Spleen (tissue), 7 donors: ENCODE results near the gene THSD4.

Experiments
- POLR2A ChIP-seq, 3 donors: fragments of 450-650 bp; IDR thresholded peaks; one replicate each; pipeline ENCODE4 v1.5.1; 2017; ENCODE audit warnings: antibody characterized with exemption in 3 of 3, mild to moderate bottlenecking in 1 of 3
- TF ChIP-seq, protein P1 (sequence below), 11 experiments: fragments of 200-600 bp in 7 of 11; fragments of 450-650 bp in 4 of 11; sonication (generic) in 4 of 11; IDR thresholded peaks in 8 of 11; conservative IDR thresholded peaks in 3 of 11; 1 replicate in 7 of 11; 2 replicates in 4 of 11; pipeline versions ENCODE4 v1.4.0 to v1.8.0; 2016 to 2021; ENCODE audit warnings: antibody characterized with exemption in 11 of 11, inconsistent platforms in 4 of 11, mild to moderate bottlenecking in 1 of 11
- donor health status: DM: no; HTN: no; CAD: no; lungs with moderate emphysema.
- donor health status: DM: no; HTN: no; CAD: no.
- donor health status: DM: no; HTN: no; CAD: no.

DNA sequence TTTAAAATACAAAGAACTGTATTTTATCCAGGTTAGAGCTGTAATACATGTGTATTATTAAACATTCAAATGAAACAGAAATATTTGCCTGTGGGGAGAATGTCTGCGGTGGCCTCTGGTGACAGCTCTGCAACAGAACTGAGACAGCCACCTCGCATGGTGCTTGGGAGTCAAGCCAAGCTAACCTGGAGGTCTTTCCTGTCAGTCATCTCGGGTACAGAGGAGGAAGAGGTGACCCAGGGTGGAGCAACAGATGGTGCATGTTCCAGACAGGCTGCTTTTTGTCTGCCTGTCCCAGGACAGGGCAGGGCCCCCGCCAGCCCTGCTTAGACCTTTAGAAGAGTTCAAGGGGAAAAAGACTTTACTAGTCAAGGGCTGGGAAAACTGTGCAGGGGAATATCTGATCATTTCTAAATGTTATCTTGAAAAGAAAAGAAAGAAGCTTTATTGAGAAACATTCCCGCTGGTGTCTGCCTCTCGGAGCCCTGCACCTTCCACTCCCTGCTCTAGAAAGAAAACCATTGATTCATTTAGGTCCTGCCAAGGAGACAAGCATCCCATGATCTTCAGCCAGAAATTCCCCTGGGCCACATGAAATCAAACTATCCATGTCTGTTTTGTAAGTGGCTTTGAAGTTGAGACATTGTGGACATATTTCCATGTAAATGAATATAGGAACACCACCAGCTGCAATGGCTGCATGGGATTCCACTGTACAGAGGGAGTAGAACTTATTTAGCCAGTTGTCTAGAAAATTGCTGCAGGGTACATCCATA is 689.6 kb downstream of the THSD4 start:
- TF ChIP-seq POLR2A (IDR thresholded peaks at IDR 0.05) = no peak
- TF ChIP-seq, protein P1, sequence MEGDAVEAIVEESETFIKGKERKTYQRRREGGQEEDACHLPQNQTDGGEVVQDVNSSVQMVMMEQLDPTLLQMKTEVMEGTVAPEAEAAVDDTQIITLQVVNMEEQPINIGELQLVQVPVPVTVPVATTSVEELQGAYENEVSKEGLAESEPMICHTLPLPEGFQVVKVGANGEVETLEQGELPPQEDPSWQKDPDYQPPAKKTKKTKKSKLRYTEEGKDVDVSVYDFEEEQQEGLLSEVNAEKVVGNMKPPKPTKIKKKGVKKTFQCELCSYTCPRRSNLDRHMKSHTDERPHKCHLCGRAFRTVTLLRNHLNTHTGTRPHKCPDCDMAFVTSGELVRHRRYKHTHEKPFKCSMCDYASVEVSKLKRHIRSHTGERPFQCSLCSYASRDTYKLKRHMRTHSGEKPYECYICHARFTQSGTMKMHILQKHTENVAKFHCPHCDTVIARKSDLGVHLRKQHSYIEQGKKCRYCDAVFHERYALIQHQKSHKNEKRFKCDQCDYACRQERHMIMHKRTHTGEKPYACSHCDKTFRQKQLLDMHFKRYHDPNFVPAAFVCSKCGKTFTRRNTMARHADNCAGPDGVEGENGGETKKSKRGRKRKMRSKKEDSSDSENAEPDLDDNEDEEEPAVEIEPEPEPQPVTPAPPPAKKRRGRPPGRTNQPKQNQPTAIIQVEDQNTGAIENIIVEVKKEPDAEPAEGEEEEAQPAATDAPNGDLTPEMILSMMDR (IDR thresholded peaks at IDR 0.05 in 8 of 11, conservative IDR thresholded peaks at IDR 0.05 in 3 of 11) = no peak
